ENCODE data around the gene BBX.

BBX gene

GRCh38 chr3:107522510-107523288 is at the start of gene BBX:
Gene BBX, plus strand, starts transcription at chr3:107522962. Its CDS starts 187,499 bp downstream, at chr3:107710461.
- DNase-seq = peak; percentile 91 to 97

DNA sequence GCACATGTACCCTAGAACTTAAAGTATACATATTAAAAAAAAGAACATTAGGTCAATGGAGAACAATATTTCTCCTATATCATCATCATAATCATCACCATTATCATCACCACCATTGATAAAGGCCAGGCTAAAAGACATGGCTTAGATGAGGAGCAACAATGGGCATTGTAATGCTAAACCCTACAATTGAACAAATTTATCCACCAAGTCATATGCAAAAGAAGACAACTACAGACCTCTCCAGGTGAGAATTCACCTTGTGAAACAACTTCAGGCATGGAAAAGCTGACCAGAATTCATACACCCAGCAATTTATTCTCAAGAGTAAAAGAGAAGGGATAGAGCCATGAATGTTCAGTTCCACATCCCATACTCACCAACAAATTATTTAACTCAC is 46.3 kb upstream of the BBX start:
- no peak for DNase-seq

DNA sequence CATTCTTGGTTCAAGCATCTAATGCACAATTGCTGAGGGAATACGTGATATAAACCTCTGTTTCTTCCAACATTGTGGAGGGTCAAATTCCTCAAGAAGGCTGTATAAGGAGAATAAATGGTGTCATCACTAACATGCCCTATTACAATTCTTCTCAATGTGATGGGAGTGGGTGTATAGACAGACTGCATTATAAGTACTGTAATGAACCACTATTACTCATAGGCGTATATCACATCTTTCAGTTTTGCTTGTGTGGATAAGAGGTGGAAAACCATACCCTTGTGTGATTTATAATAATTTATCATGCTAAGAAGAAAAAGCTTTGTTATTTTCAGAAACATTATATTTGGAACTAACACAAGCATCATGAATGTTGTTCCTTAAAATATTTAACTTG is 35.3 kb upstream of the BBX start:
- DNase-seq = no peak

- DNase-seq = no peak
Observed at GRCh38 chr3:107488942-107489341, 33.8 kb upstream of the BBX start.

GRCh38 chr3:107493134-107493533 is 29.6 kb upstream of the BBX start:
- no peak for DNase-seq

- DNase-seq = no peak
Observed at GRCh38 chr3:107496855-107497254, 25.9 kb upstream of the BBX start.

GRCh38 chr3:107498646-107499045 is 24.1 kb upstream of the BBX start:
- no peak for DNase-seq

DNA sequence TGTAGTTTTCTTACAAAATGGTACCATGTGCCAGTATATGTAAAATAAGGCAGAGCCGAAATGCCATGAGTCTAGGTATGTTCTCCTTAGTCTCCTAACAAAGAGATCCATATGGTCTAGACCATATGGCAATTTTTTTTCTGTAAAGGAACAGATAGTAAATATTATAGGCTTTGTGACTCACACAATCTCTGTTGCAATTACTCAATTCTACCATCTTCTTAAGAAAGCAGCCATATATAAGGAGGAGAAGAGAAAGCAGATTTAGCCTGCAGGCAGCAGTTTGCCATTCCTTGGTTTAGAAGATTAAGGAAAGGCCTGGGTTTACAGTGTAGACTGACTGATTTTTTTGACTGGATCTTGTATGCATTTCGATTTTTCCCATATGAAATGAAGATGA is 16.3 kb upstream of the BBX start:
- DNase-seq = no peak

DNA sequence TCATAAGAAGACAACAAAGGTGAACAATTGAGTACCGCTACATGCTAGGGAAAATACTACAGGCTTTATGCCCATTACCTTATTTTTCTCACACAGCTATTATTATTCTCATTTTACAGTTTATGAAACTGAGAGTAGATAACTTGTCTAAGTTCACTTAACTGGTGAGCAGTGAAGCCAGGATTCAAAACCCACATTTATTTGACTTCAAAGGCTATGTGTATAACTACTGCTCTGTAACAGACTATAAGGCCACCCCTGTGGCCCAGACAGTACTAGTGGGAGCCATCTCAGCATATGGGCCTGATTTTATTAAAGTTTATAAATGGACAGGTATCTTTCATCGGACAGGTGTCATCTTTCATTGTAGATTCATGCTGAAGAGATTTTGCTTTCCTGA is 14.4 kb upstream of the BBX start:
- DNase-seq = no peak

DNA sequence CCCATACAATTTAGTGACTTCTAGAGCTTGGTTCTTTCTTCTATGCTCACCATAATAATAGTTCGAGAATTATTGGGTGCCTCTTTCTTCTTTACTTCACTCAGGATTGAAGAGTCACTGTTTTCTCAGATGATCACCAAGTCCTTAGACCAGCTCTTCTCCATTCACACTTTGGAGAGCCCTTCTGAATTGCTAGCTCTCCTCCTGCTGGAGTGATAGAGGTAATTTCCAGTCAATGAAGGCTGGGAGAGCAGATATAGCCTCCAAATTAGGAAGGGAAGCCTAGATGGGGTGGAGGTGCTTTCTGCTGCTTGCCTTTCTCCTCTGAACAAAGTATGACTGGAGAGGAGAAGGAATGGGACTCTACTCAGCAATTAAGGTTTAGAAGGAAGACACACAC is 10.7 kb upstream of the BBX start:
- no peak for DNase-seq

DNA sequence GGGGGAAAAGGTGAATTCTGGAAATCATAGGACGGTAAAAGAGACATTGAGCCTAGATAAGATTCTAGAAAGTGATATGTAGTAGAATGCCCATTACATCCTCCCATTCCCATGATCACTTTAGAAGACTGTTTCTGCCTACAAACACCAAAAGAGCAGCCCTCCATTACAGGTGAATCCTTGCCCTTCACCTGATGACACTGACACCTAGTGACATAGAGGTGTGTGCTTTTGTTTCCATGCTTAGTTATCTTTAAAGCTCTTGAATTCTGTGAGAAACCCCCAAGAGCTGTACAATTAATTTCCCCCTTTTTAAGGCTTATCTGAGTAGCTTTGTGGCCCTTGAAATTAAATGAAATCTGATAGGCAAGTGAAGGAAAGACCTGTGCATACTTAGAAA is 8.3 kb upstream of the BBX start:
- DNase-seq = no peak

GRCh38 chr3:107516475-107516874 is 6.3 kb upstream of the BBX start:
- DNase-seq = no peak

DNA sequence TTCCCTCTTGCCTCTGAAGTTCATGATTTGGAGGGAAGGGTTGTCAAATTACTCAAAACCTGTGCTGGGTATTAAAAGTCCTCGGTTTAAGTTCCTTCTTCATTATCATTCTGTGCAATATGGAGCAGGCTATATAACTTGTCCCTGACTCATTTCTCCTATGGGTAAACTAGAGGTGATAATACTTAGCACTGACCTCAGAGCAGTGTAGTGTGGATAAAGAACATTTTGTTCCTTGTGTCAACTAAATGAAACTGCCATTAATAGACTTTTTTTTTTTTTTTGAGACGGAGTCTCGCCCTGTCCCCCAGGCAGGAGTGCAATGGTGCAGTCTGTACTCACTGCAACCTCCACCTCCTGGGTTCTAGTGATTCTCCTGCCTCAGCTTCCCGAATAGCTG is 2.2 kb upstream of the BBX start:
- no peak for DNase-seq

- DNase-seq = no peak
Observed at GRCh38 chr3:107521469-107522059, 1.2 kb upstream of the BBX start.

DNA sequence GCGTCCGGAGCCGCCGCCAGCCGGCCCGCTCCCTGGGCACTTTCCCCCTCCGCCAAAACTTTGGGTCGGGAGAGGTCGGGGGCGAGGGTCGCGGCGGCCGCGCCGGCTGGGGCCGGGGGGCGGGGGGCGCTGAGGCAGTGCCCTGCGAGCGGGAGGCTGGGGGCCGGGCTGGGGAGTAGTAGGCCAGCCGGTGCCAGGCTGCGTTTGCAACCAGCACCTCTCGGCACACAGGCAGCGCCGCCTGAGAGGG is 452 bp downstream of the BBX start:
- DNase-seq = peak in 1 of 2 donors; percentile 63

DNA sequence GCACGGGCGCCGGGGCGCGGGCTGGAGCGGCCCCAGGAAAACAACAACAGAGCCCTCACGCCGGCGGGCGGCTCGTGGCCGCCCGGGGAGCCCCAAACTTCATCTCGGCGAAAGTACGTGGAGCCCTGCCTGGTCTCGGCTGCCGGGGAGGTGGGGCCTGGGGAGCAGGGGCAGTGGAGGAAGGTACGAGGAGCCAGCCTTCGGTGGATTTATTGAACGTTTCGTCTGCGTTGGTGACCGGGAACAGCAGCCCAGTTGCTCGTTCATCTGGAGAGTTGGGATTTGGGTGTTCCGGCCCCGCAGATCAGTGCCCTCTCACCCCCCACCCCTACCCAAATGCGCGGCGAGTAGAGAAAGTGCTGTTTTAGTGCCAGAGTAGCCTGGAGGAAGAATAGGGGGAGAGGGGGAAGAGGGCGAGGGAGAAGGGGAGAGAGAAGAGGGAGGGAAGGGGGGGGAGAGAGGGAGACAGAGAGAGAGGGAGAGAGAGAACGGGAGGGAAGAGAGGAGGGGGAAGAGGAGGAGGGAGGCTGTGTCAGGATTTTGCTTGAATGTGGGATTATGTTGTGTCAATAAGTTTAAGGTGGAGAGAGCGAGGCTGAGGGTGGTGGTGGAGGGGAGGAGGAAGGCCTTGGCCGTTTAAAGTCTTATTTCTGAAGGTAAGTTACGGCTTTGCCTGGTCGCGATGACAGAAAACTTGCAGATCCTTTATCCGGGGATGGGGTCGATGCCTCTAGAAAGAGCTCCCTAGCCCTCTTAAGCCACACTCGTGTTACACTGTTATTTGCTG is 970 bp downstream of the BBX start:
- DNase-seq = peak; percentile 49 to 56

DNA sequence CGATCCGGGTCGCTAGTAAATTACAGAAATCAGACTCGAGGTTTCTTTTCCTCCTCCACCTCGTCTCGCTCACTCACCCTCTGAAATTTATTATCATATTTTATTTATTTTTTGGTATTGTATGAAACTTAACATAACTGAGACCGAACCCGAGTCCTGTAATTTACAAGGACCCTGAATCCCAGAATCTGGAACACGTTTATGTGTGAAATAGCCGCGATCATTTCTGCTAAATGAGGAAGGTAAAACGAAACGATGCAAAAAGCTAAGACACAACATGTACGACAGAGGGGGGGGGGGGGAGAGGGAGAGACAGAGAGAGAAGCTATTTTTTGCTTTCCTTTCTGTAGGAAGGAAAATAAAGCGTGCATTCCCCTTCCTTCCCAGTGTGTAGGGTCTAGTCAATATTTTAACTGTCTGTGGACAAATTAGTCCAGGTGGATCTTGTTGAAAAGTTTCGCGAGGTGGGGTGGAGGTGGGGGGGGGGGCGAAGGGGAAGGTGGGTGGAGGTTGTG is 1.6 kb downstream of the BBX start:
- DNase-seq = peak in 1 of 2 donors; percentile 67

DNA sequence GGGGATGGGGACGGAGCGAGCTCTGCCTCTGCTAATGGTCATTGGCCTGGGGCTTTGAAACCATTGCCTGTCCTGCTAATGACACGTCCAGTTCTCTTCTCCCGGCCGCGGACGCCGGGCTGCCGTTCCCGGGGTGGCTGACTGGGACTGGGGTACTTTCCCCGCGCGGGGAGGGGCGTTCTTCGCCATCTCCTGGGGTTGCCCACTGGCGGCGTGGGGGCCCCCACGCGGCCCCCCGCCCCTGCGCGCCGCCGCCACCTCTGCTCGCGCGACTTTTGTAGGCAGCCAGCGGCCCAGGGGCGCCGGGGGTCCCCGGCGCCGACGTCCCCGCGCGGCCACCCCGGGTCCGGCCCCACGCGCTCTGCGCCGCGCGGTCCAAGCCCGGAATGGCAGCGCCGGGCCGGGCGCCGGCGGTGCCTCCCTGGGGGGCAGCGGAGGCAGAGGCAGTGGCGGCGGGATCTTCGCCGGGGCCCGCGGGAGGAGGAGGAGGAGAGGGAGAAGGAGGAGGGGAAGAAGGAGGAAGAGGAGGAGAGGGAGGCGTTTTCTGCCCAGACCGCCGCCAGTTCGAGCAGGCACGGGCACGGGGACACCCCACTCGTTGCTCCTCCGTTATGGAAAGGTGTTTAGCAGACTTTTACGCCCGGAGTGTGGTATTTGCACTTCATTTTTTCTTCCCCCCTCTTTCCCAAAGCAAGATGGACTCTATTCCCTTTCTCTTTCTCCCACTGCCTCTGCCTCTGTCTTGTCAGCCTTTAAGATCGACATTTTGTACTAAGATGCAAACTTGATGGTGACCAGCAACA is 2.3 kb downstream of the BBX start:
- peak; percentile 14 to 42 for DNase-seq

- DNase-seq = peak in 1 of 2 donors; percentile 42
Observed at GRCh38 chr3:107525644-107526305, 3.0 kb downstream of the BBX start.

GRCh38 chr3:107531917-107532469 is 9.2 kb downstream of the BBX start:
- no peak for DNase-seq

- DNase-seq = no peak
Observed at GRCh38 chr3:107540857-107541256, 18.1 kb downstream of the BBX start.

DNA sequence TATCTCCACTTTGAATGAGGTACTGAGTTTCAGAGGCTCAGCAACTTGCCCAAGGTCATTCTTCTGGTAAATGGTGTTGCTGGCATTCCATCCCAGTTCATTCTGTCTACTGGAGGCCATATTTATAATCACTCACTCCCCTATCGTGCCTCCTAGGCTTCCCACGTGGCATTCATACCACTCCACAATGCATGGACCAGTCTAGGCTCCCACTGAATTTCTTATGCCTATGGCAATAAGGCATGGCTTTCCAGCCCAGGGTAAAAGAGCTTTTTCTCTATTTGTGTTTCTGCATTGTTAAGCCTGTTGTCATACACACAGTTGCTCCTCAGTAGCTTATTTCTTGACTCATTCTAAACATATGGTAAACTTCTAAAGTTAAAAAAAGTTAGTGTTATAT is 19.9 kb downstream of the BBX start:
- DNase-seq = no peak
